HCT116 (cell line): Measurements from ENCODE around the gene LRG1. TPM values are rescaled to one million over a fixed set of nuclear protein-coding genes. Genes with fewer than 3 reads are reported as not detected.

Experiments
- ATAC-seq: fragments of 200-7000 bp; cut with Tn5 transposase; 2 replicates; pipeline ENCODE4 v1.9.1; 2020; ENCODE audit warnings: mild to moderate bottlenecking, moderate library complexity
- BruUV-seq: library from RNA; stranded (reverse); fragments of 400-500 nt; replicated peaks from 2 replicates; lab custom pipeline; 2021; lab: Mats Ljungman, UMichigan
- CTCF ChIA-PET: fragments of 300-600 bp; sonication (Branson Sonifier 250); formaldehyde crosslinking; loops from one replicate; lab custom pipeline; 2021; ENCODE audit warnings: antibody characterized with exemption; lab: Charles Lee
- POLR2A ChIA-PET: fragments of 300-600, 350-600 bp; sonication (Branson Sonifier 250); formaldehyde crosslinking; loops from one replicate; lab custom pipeline; 2021; ENCODE audit warnings: antibody characterized with exemption; lab: Charles Lee
- RAD21 ChIA-PET, 2 experiments: fragments of 300-600 bp; sonication (Branson Sonifier 250); formaldehyde crosslinking; loops; one replicate each; lab custom pipeline; 2023; ENCODE audit warnings: low total read pairs in 2 of 2; ENCODE audit not compliant: uncharacterized antibody in 2 of 2, unreplicated experiment in 2 of 2, low non-redundant PET in 1 of 2; lab: Charles Lee
- DNase-seq: peaks from one replicate; pipeline ENCODE4 v3.0.0-alpha.2; 2010; ENCODE audit warnings: low read depth, low spot score
- H2AFZ ChIP-seq: fragments of 200-600 bp; shearing (Covaris generic), sonication (generic); 2 replicates; pipeline ENCODE4 v1.6.1; 2017; ENCODE audit warnings: low read depth, mixed run types, mixed read lengths, antibody characterized with exemption, low read length; ENCODE audit not compliant: poor library complexity, severe bottlenecking
- H3K27ac ChIP-seq: 2 replicates; pipeline ENCODE4 v1.5.1; 2012; ENCODE audit warnings: low read depth, low read length
- H3K27me3 ChIP-seq: fragments of 200-600 bp; sonication (generic); 2 replicates; pipeline ENCODE4 v1.6.1; 2016; ENCODE audit warnings: mixed run types, low read length, mixed read lengths; ENCODE audit not compliant: insufficient read depth
- H3K36me3 ChIP-seq, 2 experiments: fragments of 200-500 bp in 1 of 2; fragments of 200-600 bp in 1 of 2; sonication (Bioruptor generic) in 1 of 2; sonication (generic) in 1 of 2; 2 replicates each; pipeline versions ENCODE4 v1.5.1 to v1.6.1; 2014 to 2016; ENCODE audit warnings: low read length in 2 of 2, inconsistent platforms in 1 of 2, mixed read lengths in 1 of 2, mixed run types in 1 of 2; ENCODE audit not compliant: insufficient read depth in 2 of 2, control insufficient read depth in 1 of 2
- H3K4me1 ChIP-seq, 2 experiments: fragments of 200-600 bp in 1 of 2; sonication (generic) in 1 of 2; 2 replicates each; pipeline versions ENCODE4 v1.5.1 to v1.6.1; 2012 to 2017; ENCODE audit warnings: low read length in 2 of 2, inconsistent platforms in 1 of 2, mild to moderate bottlenecking in 1 of 2, mixed read lengths in 1 of 2, mixed run types in 1 of 2, moderate library complexity in 1 of 2; ENCODE audit not compliant: insufficient read depth in 2 of 2, control insufficient read depth in 1 of 2
- H3K4me2 ChIP-seq: fragments of 200-600 bp; sonication (generic); 2 replicates; pipeline ENCODE4 v1.6.1; 2017; ENCODE audit warnings: mixed run types, low read length, mixed read lengths
- H3K4me3 ChIP-seq, 2 experiments: fragments of 200-600 bp in 1 of 2; sonication (generic) in 1 of 2; replicated peaks in 1 of 2; 2 replicates each; pipeline ENCODE4 v1.5.1; 2011 to 2016; ENCODE audit warnings: low read length in 2 of 2, control low read depth in 1 of 2, low read depth in 1 of 2, mild to moderate bottlenecking in 1 of 2, mixed read lengths in 1 of 2, mixed run types in 1 of 2
- H3K79me2 ChIP-seq: fragments of 200-600 bp; sonication (generic); 2 replicates; pipeline ENCODE4 v1.6.1; 2017; ENCODE audit warnings: mild to moderate bottlenecking, mixed run types, low read length, moderate library complexity, mixed read lengths; ENCODE audit not compliant: insufficient read depth
- H3K9ac ChIP-seq: fragments of 200-600 bp; sonication (generic); 2 replicates; pipeline ENCODE4 v1.6.1; 2016; ENCODE audit warnings: low read length, mixed read lengths
- H3K9me2 ChIP-seq: fragments of 200-600 bp; sonication (generic), shearing (Covaris generic); 2 replicates; pipeline ENCODE4 v1.6.1; 2017; ENCODE audit warnings: mixed run types, mild to moderate bottlenecking, moderate library complexity; ENCODE audit not compliant: insufficient read depth
- H3K9me3 ChIP-seq, 2 experiments: fragments of 200-500 bp in 1 of 2; fragments of 200-600 bp in 1 of 2; sonication (Bioruptor generic) in 1 of 2; sonication (generic) in 1 of 2; 2 replicates each; pipeline ENCODE4 v1.6.1; 2014 to 2017; ENCODE audit warnings: low read length in 2 of 2, mixed read lengths in 2 of 2, inconsistent platforms in 1 of 2, low read depth in 1 of 2, mild to moderate bottlenecking in 1 of 2, mixed run types in 1 of 2, moderate library complexity in 1 of 2; ENCODE audit not compliant: control insufficient read depth in 1 of 2, insufficient read depth in 1 of 2
- H4K20me1 ChIP-seq: fragments of 200-600 bp; sonication (generic), shearing (Covaris generic); 2 replicates; pipeline ENCODE4 v1.6.1; 2017; ENCODE audit warnings: mixed run types, mild to moderate bottlenecking, moderate library complexity; ENCODE audit not compliant: insufficient read depth
- ELF1 ChIP-seq: IDR thresholded peaks from 2 replicates; pipeline ENCODE4 v1.6.1; 2012; ENCODE audit warnings: low read depth, borderline replicate concordance
- EZH2 ChIP-seq: fragments of 200-600 bp; sonication (generic); IDR thresholded peaks from 2 replicates; pipeline ENCODE4 v1.6.1; 2017; ENCODE audit warnings: antibody characterized with exemption, mixed run types
- EZH2phosphoT487 ChIP-seq: fragments of 200-600 bp; IDR thresholded peaks from 2 replicates; pipeline ENCODE4 v1.6.1; 2018; ENCODE audit warnings: antibody characterized with exemption, borderline replicate concordance
- FOSL1 ChIP-seq: IDR thresholded peaks from 2 replicates; pipeline ENCODE4 v1.6.1; 2012; ENCODE audit warnings: low read depth
- JUND ChIP-seq: IDR thresholded peaks from 2 replicates; pipeline ENCODE4 v1.6.1; 2012
- POLR2A ChIP-seq: IDR thresholded peaks from 2 replicates; pipeline ENCODE4 v1.7.0; 2011; ENCODE audit warnings: borderline replicate concordance; ENCODE audit not compliant: insufficient read depth, insufficient read length; ENCODE audit errors: extremely low read depth
- SP1 ChIP-seq: IDR thresholded peaks from 2 replicates; pipeline ENCODE4 v1.6.1; 2012; ENCODE audit warnings: low read depth
- TCF7L2 ChIP-seq: IDR thresholded peaks from 2 replicates; pipeline ENCODE4 v1.7.0; 2011; ENCODE audit warnings: borderline replicate concordance, inconsistent platforms; ENCODE audit not compliant: insufficient read depth, insufficient read length; ENCODE audit errors: extremely low read depth
- ZFX ChIP-seq: fragments of 450-650 bp; IDR thresholded peaks from 2 replicates; pipeline ENCODE4 v1.6.1; 2017
- intact Hi-C: fragments of 100-400 bp; cut with micrococcal nuclease; formaldehyde crosslinking; loops from 2 replicates; pipeline ENCODE4 v1.10.0; 2022
- total RNA-seq: library from RNA; stranded (reverse); gene quantifications from one replicate; pipeline ENCODE4 v1.2.1, GENCODE V29; 2021; ENCODE audit not compliant: unreplicated experiment
- TF ChIP-seq, protein P1 (sequence below), 3 experiments: fragments of 200-600 bp in 1 of 3; sonication (generic) in 1 of 3; IDR thresholded peaks in 2 of 3; conservative IDR thresholded peaks in 1 of 3; 2 replicates each; pipeline ENCODE4 v1.5.1; 2012 to 2017; ENCODE audit warnings: low read depth in 2 of 3, low read length in 2 of 3, antibody characterized with exemption in 1 of 3, borderline replicate concordance in 1 of 3, control low read depth in 1 of 3, mild to moderate bottlenecking in 1 of 3, mixed read lengths in 1 of 3, mixed run types in 1 of 3, moderate library complexity in 1 of 3; ENCODE audit not compliant: insufficient read depth in 1 of 3
- TF ChIP-seq, protein P2 (sequence below): IDR thresholded peaks from 2 replicates; pipeline ENCODE4 v1.6.1; 2011; ENCODE audit warnings: mild to moderate bottlenecking, low read length, moderate library complexity; ENCODE audit not compliant: insufficient replicate concordance; ENCODE audit errors: extremely low read depth

LRG1 gene
- total RNA-seq, 1 experiment from 2014 or later, result 1.3 TPM

DNA sequence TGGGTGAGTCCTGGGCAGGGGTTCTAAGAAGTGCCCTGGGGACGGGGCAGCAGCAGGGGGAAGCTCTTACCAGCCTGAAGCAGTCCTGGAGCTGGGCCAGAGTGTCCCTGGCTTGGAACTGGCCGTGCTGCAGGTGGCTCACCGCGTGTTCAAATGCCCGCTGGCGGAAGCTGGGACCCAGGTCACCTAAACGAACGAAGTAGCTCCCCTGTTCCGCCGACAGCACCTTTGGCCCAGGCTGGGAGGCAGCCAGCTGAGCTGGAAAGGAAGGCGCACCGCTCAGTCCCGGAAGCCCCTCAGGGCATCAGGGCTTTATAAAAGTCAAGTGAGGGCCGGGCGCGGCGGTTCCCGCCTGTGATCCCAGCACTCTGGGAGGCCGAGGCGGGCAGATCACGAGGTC is 31.1 kb downstream of the LRG1 start:
- no peaks in the 10 kb centered on the region for H3K36me3 ChIP-seq
- ChIA-PET CTCF (interaction anchor here (1.2 to 2.8 kb wide), 2 partner anchors 15 to 242 kb away, joined by 4 to 12 read pairs; no protein-coding TSS in a partner anchor), RAD21 (no interaction called here), POLR2A (no interaction called here)
- no peak overlapping the region for H2AFZ ChIP-seq
- BruUV-seq, result no TSS peak
- H3K9me2 ChIP-seq, result no peaks in the 10 kb centered on the region
- H3K9me3 ChIP-seq, result no peaks in the 10 kb centered on the region
- no peak overlapping the region for H3K27ac ChIP-seq
- no peak overlapping the region for H3K4me3 ChIP-seq
- intact Hi-C loops, result no loop called here
- H3K79me2 ChIP-seq, result no peaks in the 10 kb centered on the region
- no peak for TF ChIP-seq SP1
- TF ChIP-seq ELF1, result no peak
- TF ChIP-seq FOSL1, result no peak
- TF ChIP-seq JUND, result no peak
- no peak for TF ChIP-seq TCF7L2
- no peak for TF ChIP-seq ZFX
- TF ChIP-seq, protein P1, sequence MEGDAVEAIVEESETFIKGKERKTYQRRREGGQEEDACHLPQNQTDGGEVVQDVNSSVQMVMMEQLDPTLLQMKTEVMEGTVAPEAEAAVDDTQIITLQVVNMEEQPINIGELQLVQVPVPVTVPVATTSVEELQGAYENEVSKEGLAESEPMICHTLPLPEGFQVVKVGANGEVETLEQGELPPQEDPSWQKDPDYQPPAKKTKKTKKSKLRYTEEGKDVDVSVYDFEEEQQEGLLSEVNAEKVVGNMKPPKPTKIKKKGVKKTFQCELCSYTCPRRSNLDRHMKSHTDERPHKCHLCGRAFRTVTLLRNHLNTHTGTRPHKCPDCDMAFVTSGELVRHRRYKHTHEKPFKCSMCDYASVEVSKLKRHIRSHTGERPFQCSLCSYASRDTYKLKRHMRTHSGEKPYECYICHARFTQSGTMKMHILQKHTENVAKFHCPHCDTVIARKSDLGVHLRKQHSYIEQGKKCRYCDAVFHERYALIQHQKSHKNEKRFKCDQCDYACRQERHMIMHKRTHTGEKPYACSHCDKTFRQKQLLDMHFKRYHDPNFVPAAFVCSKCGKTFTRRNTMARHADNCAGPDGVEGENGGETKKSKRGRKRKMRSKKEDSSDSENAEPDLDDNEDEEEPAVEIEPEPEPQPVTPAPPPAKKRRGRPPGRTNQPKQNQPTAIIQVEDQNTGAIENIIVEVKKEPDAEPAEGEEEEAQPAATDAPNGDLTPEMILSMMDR (IDR thresholded peaks at IDR 0.05 in 2 of 3, conservative IDR thresholded peaks at IDR 0.05 in 1 of 3; ENCODE audit: borderline replicate concordance in 1 of 3, insufficient read depth in 1 of 3, low read depth in 2 of 3, low read length in 2 of 3), result no peak
- TF ChIP-seq POLR2A, result no peak
- TF ChIP-seq EZH2phosphoT487, result no peak
- TF ChIP-seq EZH2, result no peak
- TF ChIP-seq, protein P2, sequence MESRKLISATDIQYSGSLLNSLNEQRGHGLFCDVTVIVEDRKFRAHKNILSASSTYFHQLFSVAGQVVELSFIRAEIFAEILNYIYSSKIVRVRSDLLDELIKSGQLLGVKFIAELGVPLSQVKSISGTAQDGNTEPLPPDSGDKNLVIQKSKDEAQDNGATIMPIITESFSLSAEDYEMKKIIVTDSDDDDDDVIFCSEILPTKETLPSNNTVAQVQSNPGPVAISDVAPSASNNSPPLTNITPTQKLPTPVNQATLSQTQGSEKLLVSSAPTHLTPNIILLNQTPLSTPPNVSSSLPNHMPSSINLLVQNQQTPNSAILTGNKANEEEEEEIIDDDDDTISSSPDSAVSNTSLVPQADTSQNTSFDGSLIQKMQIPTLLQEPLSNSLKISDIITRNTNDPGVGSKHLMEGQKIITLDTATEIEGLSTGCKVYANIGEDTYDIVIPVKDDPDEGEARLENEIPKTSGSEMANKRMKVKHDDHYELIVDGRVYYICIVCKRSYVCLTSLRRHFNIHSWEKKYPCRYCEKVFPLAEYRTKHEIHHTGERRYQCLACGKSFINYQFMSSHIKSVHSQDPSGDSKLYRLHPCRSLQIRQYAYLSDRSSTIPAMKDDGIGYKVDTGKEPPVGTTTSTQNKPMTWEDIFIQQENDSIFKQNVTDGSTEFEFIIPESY, result no peak
- no peak for DNase-seq
- no peaks in the 10 kb centered on the region for H3K27me3 ChIP-seq
- no peak for ATAC-seq
- no peaks in the 10 kb centered on the region for H4K20me1 ChIP-seq
- no peak overlapping the region for H3K4me2 ChIP-seq
- no peak overlapping the region for H3K9ac ChIP-seq
- peaks cover 0 to 11% of the 10 kb centered on the region in 2 experiments; a peak in 2 of 4 replicates for H3K4me1 ChIP-seq
